Glutamatergic neuron (in vitro differentiated cells): ENCODE data around the gene PGLYRP2. TPM values are rescaled to one million over a fixed set of nuclear protein-coding genes. Genes with fewer than 3 reads are reported as not detected.

Experiments
- DNase-seq: peaks from one replicate; pipeline ENCODE4 v3.0.0; 2022
- H3K27ac Mint-ChIP-seq: one replicate; pipeline ENCODE4 v1.8.0; 2020; ENCODE audit warnings: mild to moderate bottlenecking, mixed read lengths, inconsistent platforms; ENCODE audit not compliant: unreplicated experiment
- H3K27me3 Mint-ChIP-seq: one replicate; pipeline ENCODE4 v1.8.0; 2020; ENCODE audit warnings: mild to moderate bottlenecking, moderate library complexity, mixed read lengths, inconsistent platforms; ENCODE audit not compliant: unreplicated experiment
- H3K36me3 Mint-ChIP-seq: one replicate; pipeline ENCODE4 v1.8.0; 2020; ENCODE audit warnings: mild to moderate bottlenecking, mixed read lengths, inconsistent platforms; ENCODE audit not compliant: unreplicated experiment
- H3K4me1 Mint-ChIP-seq: one replicate; pipeline ENCODE4 v1.8.0; 2020; ENCODE audit warnings: mild to moderate bottlenecking, low read depth, mixed read lengths, inconsistent platforms; ENCODE audit not compliant: unreplicated experiment
- H3K4me3 Mint-ChIP-seq: one replicate; pipeline ENCODE4 v1.8.0; 2020; ENCODE audit warnings: mild to moderate bottlenecking, mixed read lengths, inconsistent platforms; ENCODE audit not compliant: unreplicated experiment
- H3K9me3 Mint-ChIP-seq: one replicate; pipeline ENCODE4 v1.8.0; 2020; ENCODE audit warnings: mild to moderate bottlenecking, moderate library complexity, mixed read lengths, inconsistent platforms; ENCODE audit not compliant: unreplicated experiment
- CTCF ChIP-seq: fragments of 200-600 bp; sonication (generic); IDR thresholded peaks from one replicate; pipeline ENCODE4 v1.5.0; 2021; ENCODE audit not compliant: partially characterized antibody, unreplicated experiment
- total RNA-seq: library from RNA; stranded (reverse); fragmentation: NEBNext Ultra II Directional; extraction: Animal tissue kit (Norgen Biotek cat#: 25700); gene quantifications from one replicate; pipeline ENCODE4 v1.2.1, GENCODE V29; 2021; ENCODE audit not compliant: unreplicated experiment

PGLYRP2 gene
- total RNA-seq, 1 donor from 2014 or later, result not detected

- H3K27me3 Mint-ChIP-seq, result peaks cover 2% of the 10 kb centered on the region
- peaks cover 3% of the 10 kb centered on the region for H3K9me3 Mint-ChIP-seq
- H3K36me3 Mint-ChIP-seq, result no peaks in the 10 kb centered on the region
- no peaks in the 10 kb centered on the region for H3K4me1 Mint-ChIP-seq
- no peak overlapping the region for H3K4me3 Mint-ChIP-seq
- no peak for DNase-seq
- H3K27ac Mint-ChIP-seq, result no peak overlapping the region
- no peak for TF ChIP-seq CTCF
These were observed 40.7 kb downstream of the PGLYRP2 start for GRCh38 chr19:15438577-15438976.

GRCh38 chr19:15438124-15438496 lies 41.2 kb downstream of the PGLYRP2 start:
- Mint-ChIP-seq H3K4me3 (no peak overlapping the region), H3K9me3 (peaks cover 3% of the 10 kb centered on the region), H3K27me3 (peaks cover 5% of the 10 kb centered on the region), H3K27ac (no peak overlapping the region), H3K36me3 (no peaks in the 10 kb centered on the region), H3K4me1 (peaks cover 2% of the 10 kb centered on the region)
- TF ChIP-seq CTCF, result no peak
- no peak for DNase-seq

- Mint-ChIP-seq H3K4me1 (peaks cover 2% of the 10 kb centered on the region), H3K36me3 (no peaks in the 10 kb centered on the region), H3K9me3 (peaks cover 6% of the 10 kb centered on the region), H3K27me3 (peaks cover 7% of the 10 kb centered on the region), H3K27ac (no peak overlapping the region), H3K4me3 (no peak overlapping the region)
- no peak for DNase-seq
- TF ChIP-seq CTCF, result no peak
These were observed 41.8 kb downstream of the PGLYRP2 start for GRCh38 chr19:15437355-15438123.

- Mint-ChIP-seq H3K4me1 (peaks cover 2% of the 10 kb centered on the region), H3K27ac (no peak overlapping the region), H3K27me3 (peaks cover 10% of the 10 kb centered on the region), H3K4me3 (no peak overlapping the region), H3K9me3 (peaks cover 8% of the 10 kb centered on the region), H3K36me3 (no peaks in the 10 kb centered on the region)
- no peak for DNase-seq
- TF ChIP-seq CTCF, result no peak
These were observed 42.5 kb downstream of the PGLYRP2 start for GRCh38 chr19:15436826-15437110.

GRCh38 chr19:15436012-15436825 lies 43.1 kb downstream of the PGLYRP2 start:
- Mint-ChIP-seq H3K9me3 (peaks cover 14% of the 10 kb centered on the region), H3K4me3 (no peak overlapping the region), H3K4me1 (peaks cover 2% of the 10 kb centered on the region), H3K36me3 (no peaks in the 10 kb centered on the region), H3K27me3 (peaks cover 16% of the 10 kb centered on the region), H3K27ac (no peak overlapping the region)
- no peak for TF ChIP-seq CTCF
- no peak for DNase-seq
